Transverse colon (tissue), 4 donors: ENCODE data around the gene GNG7. TPM values are rescaled to one million over a fixed set of nuclear protein-coding genes. Genes with fewer than 3 reads are reported as not detected.
A peak's percentile ranks its signal among the peaks of the same experiment; 100 is the strongest.

Experiments used
- DNase-seq: peaks from one replicate; pipeline ENCODE4 v3.0.0-alpha.2; 2019
- H3K27ac ChIP-seq, 4 donors: fragments of 200-600 bp; sonication (generic); 2 replicates each; pipeline ENCODE4 v1.5.1; 2016 to 2018; ENCODE audit warnings: inconsistent platforms in 4 of 4
- H3K27me3 ChIP-seq: fragments of 200-600 bp; sonication (generic); 2 replicates; pipeline ENCODE4 v1.5.1; 2017; ENCODE audit warnings: inconsistent platforms
- H3K36me3 ChIP-seq, 4 donors: fragments of 200-600 bp; sonication (generic); 2 replicates each; pipeline ENCODE4 v1.5.1; 2017 to 2019; ENCODE audit warnings: inconsistent platforms in 4 of 4
- H3K4me1 ChIP-seq, 4 donors: fragments of 200-600 bp; sonication (generic); 2 replicates each; pipeline ENCODE4 v1.5.1; 2017 to 2020; ENCODE audit warnings: inconsistent platforms in 4 of 4
- H3K4me3 ChIP-seq, 4 donors: fragments of 200-600 bp; sonication (generic); 1 replicate in 1 of 4; 2 replicates in 3 of 4; pipeline versions ENCODE4 v1.5.1 to v1.6.1; 2017 to 2019; ENCODE audit warnings: inconsistent platforms in 4 of 4
- H3K9me3 ChIP-seq, 2 donors: fragments of 200-600 bp; sonication (generic); 2 replicates each; pipeline ENCODE4 v1.5.1; 2017 to 2019; ENCODE audit warnings: inconsistent platforms in 2 of 2
- EP300 ChIP-seq: sonication (generic); formaldehyde crosslinking; IDR thresholded peaks from one replicate; pipeline ENCODE4 v1.6.1; 2017; ENCODE audit warnings: antibody characterized with exemption, low read depth
- POLR2A ChIP-seq: fragments of 450-650 bp; IDR thresholded peaks from one replicate; pipeline ENCODE4 v1.6.1; 2016; ENCODE audit warnings: antibody characterized with exemption, mild to moderate bottlenecking, moderate library complexity
- POLR2AphosphoS5 ChIP-seq, 3 donors: sonication (generic); formaldehyde crosslinking; IDR thresholded peaks; one replicate each; pipeline ENCODE4 v1.6.1; 2016; ENCODE audit warnings: antibody characterized with exemption in 3 of 3
- WGBS, 2 donors: methylation state at CpG; one replicate each; pipeline ENCODE4 v1.1.5; 2018; ENCODE audit warnings: low coverage in 1 of 2; 5-methylcytosine and 5-hydroxymethylcytosine counted together
- in situ Hi-C, 4 donors: fragments of 200-750 bp; cut with MboI; loops; one replicate each; pipeline versions ENCODE4 v1.15.0 to v1.15.1; 2017; ENCODE audit warnings: low sequenced_read_pairs in 3 of 4, low pct_ligation_motif_present in 1 of 4, low pct_unique_long_range_greater_than_20kb in 1 of 4
- intact Hi-C: fragments of 100-400 bp; cut with DNase I; formaldehyde crosslinking; loops from one replicate; pipeline ENCODE4 v1.15.1; 2023; ENCODE audit warnings: low total_unique reads
- total RNA-seq, 4 donors: library from RNA; depleted of rRNA; stranded (reverse); fragments of >200 nt; gene quantifications; one replicate each; pipeline ENCODE4 v1.1.0, GENCODE V29; 2016
- TF ChIP-seq, protein P1 (sequence below), 5 experiments: fragments of 200-600 bp in 3 of 5; fragments of 450-650 bp in 2 of 5; sonication (generic) in 3 of 5; IDR thresholded peaks; 1 replicate in 2 of 5; 2 replicates in 3 of 5; pipeline ENCODE4 v1.5.1; 2016 to 2017; ENCODE audit warnings: antibody characterized with exemption in 5 of 5, inconsistent platforms in 3 of 5, mild to moderate bottlenecking in 2 of 5, moderate library complexity in 1 of 5

GNG7 gene
- total RNA-seq, 4 donors from 2014 or later = 1.6 to 13.1 (median 4.0) TPM

DNA sequence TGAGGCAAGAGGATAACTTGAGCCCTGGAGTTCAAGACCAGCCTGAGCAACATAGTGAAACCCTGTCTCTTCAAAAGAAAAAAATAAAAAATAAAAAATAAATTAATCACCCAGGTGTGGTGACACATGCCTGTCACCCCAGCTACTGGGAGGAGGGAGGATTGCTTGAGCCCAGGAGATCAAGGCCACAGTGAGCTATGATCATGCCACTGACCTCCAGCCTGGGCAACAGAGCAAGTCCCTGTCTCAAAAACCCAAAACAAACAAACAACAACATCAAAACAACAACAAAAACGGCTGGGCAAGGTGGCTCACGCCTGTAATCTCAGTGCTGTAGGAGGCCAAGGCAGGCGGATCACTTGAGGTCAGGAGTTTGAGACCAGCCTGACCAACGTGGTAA, 41.6 kb upstream of the GNG7 start:
- TF ChIP-seq, protein P1, sequence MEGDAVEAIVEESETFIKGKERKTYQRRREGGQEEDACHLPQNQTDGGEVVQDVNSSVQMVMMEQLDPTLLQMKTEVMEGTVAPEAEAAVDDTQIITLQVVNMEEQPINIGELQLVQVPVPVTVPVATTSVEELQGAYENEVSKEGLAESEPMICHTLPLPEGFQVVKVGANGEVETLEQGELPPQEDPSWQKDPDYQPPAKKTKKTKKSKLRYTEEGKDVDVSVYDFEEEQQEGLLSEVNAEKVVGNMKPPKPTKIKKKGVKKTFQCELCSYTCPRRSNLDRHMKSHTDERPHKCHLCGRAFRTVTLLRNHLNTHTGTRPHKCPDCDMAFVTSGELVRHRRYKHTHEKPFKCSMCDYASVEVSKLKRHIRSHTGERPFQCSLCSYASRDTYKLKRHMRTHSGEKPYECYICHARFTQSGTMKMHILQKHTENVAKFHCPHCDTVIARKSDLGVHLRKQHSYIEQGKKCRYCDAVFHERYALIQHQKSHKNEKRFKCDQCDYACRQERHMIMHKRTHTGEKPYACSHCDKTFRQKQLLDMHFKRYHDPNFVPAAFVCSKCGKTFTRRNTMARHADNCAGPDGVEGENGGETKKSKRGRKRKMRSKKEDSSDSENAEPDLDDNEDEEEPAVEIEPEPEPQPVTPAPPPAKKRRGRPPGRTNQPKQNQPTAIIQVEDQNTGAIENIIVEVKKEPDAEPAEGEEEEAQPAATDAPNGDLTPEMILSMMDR (IDR thresholded peaks at IDR 0.05) = no peak
- TF ChIP-seq POLR2AphosphoS5 (IDR thresholded peaks at IDR 0.05) = no peak
- TF ChIP-seq EP300 = no peak
- TF ChIP-seq POLR2A = no peak
- WGBS, 2 donors = 31 to 32% methylated on average over 3 to 4 of the region's 4 CpGs
- H3K9me3 ChIP-seq = no peaks in the 10 kb centered on the region
- in situ Hi-C loops = loop anchor here in 2 of 4 donors (10.0 kb wide), 1 partner anchor 99 kb away; no protein-coding TSS in a partner anchor
- H3K27ac ChIP-seq = no peak overlapping the region
- no peak overlapping the region for H3K4me3 ChIP-seq
- DNase-seq = no peak
- peaks cover 12% of the 10 kb centered on the region for H3K27me3 ChIP-seq
- H3K36me3 ChIP-seq = no peaks in the 10 kb centered on the region
- intact Hi-C loops = no loop called here
- H3K4me1 ChIP-seq = peaks cover 2 to 7% (median 5%) of the 10 kb centered on the region in 4 donors

GRCh38 chr19:2743099-2743498, 40.6 kb upstream of the GNG7 start:
- intact Hi-C loops = no loop called here
- no peak overlapping the region for H3K27ac ChIP-seq
- in situ Hi-C loops = loop anchor here in 2 of 4 donors (10.0 kb wide), 1 partner anchor 98 kb away; no protein-coding TSS in a partner anchor
- H3K36me3 ChIP-seq = no peaks in the 10 kb centered on the region
- peaks cover 5 to 14% (median 7%) of the 10 kb centered on the region in 4 donors for H3K4me1 ChIP-seq
- 70 to 72% methylated on average over 8 of the region's 8 CpGs for WGBS, 2 donors
- no peaks in the 10 kb centered on the region for H3K9me3 ChIP-seq
- TF ChIP-seq EP300 (no peak), POLR2A (no peak), POLR2AphosphoS5 (IDR thresholded peaks at IDR 0.05) (no peak)
- TF ChIP-seq, protein P1 (IDR thresholded peaks at IDR 0.05) = no peak
- H3K4me3 ChIP-seq = no peak overlapping the region
- H3K27me3 ChIP-seq = peaks cover 12% of the 10 kb centered on the region
- no peak for DNase-seq

- H3K4me1 ChIP-seq = peaks cover 5 to 14% (median 7%) of the 10 kb centered on the region in 4 donors
- 48 to 80% methylated on average over 1 to 13 of the region's 13 CpGs for WGBS, 2 donors
- H3K27me3 ChIP-seq = peaks cover 12% of the 10 kb centered on the region
- in situ Hi-C loops (loop anchor here in 2 of 4 donors (10.0 kb wide), 1 partner anchor 95 kb away; no protein-coding TSS in a partner anchor), intact Hi-C loops (no loop called here)
- no peak for DNase-seq
- no peak overlapping the region for H3K27ac ChIP-seq
- peak overlapping the region in 1 of 4 donors; percentile 80 for H3K4me3 ChIP-seq
- H3K9me3 ChIP-seq = no peaks in the 10 kb centered on the region
- TF ChIP-seq POLR2AphosphoS5 (IDR thresholded peaks at IDR 0.05) (no peak), EP300 (no peak), POLR2A (no peak)
- TF ChIP-seq, protein P1 (IDR thresholded peaks at IDR 0.05) = no peak
- no peaks in the 10 kb centered on the region for H3K36me3 ChIP-seq
Observed at GRCh38 chr19:2740314-2740656, 37.8 kb upstream of the GNG7 start.

- Histone ChIP-seq H3K27ac (peak within 1 kb of the TSS; percentile 72 to 79 (median 75)), H3K36me3 (no peaks in the 10 kb centered on the region), H3K4me1 (peaks cover 5 to 14% (median 7%) of the 10 kb centered on the region in 4 donors), H3K27me3 (peaks cover 12% of the 10 kb centered on the region), H3K4me3 (peak within 1 kb of the TSS; percentile 80 to 94 (median 85)), H3K9me3 (no peaks in the 10 kb centered on the region)
- peak; percentile 99 for DNase-seq
- 1% methylated on average over 41 of the region's 64 CpGs; no CpG with 5 or more reads in 1 of the 2 donors for WGBS, 2 donors
- TF ChIP-seq, protein P1 (IDR thresholded peaks at IDR 0.05) = peak in 4 of 5 experiments; percentile 21 to 52 (median 36)
- TF ChIP-seq POLR2A = no peak
- TF ChIP-seq POLR2AphosphoS5 (IDR thresholded peaks at IDR 0.05) = peak; percentile 6 to 39 (median 25)
- intact Hi-C loops = no loop called here
- in situ Hi-C loops = loop anchor here in 2 of 4 donors (10.0 kb wide), 1 partner anchor 95 kb away; no protein-coding TSS in a partner anchor
Observed at GRCh38 chr19:2739602-2740313, 37.3 kb upstream of the GNG7 start, which contains the start of gene SLC39A3. Gene SLC39A3, minus strand, starts transcription at chr19:2740017. Its CDS starts 2,760 bp downstream, at chr19:2737257.
